Ureter (tissue), 1 donor: ENCODE measurements around the gene EPHB4. TPM values are rescaled to one million over a fixed set of nuclear protein-coding genes. Genes with fewer than 3 reads are reported as not detected.
"Not testable (repeated sequence)": the region's sequence is repeated elsewhere in the genome, so short reads cannot be mapped to it uniquely, and the experiment has no call there.

Experiments
- DNase-seq: peaks from one replicate; pipeline ENCODE4 v3.0.0-alpha.2; 2020; ENCODE audit warnings: low spot score
- total RNA-seq: library from RNA; stranded (reverse); gene quantifications from one replicate; pipeline ENCODE4 v1.2.4, GENCODE V29; 2023
- donor health status: DM: yes; HTN: yes; CAD: no.

Gene EPHB4
- total RNA-seq, 1 donor from 2014 or later, result 58.4 TPM

DNA sequence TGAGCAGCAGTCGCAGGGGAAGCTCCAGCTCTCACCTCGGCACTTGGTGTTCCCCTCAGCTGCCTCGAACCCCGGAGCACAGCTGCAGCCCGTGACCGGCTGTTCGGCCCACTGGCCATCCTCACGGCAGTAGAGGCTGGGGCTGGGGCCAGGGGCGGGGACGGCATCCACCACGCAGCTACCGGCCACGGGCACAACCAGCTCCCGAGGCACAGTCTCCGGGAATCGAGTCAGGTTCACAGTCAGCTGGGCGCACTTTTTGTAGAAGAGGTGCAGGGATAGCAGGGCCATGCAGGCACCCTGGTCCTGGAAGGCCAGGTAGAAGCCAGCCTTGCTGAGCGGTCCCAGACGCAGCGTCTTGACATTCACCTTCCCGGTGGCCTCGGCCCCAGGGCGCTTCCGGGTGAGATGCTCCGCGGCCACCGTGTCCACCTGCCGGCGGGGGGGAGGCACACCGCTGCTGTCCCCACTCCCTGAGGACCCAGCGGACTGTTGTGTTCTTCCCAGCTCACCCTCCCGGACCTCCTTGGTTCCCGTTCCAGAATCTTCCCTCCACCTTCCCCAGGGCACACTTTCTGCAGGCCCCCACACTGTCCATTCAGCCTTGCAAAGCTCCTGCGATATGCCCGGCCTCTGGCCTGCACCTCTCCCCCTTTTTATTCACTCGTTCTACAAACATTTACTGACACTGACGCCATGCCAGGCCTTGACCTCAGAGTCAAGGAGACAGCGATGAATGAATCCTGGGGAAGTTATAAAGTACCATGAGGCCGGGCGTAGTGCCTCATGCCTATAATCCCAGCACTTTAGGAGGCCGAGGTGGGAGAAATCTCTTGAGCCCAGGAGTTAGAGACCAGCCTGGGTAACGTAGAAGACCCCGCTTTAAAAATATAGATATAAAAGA is 4.8 kb downstream of the EPHB4 start:
- DNase-seq, result no peak

DNA sequence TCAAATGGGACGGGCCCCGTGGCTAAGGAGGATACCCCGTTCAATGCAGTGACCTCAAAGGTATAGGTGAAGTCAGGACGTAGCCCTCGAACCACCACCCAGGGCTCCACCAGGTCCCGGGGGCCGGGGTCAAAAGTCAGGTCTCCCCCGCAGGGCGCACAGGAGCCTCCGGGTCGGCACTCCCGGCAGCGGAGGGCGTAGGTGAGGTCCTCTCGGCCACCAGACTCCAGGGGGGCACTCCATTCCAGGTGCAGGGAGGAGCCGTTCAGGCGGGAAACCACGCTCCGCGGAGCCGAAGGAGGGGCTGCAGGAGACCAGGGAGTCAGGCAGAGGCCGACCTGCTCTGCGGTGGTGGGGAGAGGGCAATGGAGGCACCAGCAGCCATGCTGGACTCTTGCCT is 7.7 kb downstream of the EPHB4 start:
- no peak for DNase-seq

DNA sequence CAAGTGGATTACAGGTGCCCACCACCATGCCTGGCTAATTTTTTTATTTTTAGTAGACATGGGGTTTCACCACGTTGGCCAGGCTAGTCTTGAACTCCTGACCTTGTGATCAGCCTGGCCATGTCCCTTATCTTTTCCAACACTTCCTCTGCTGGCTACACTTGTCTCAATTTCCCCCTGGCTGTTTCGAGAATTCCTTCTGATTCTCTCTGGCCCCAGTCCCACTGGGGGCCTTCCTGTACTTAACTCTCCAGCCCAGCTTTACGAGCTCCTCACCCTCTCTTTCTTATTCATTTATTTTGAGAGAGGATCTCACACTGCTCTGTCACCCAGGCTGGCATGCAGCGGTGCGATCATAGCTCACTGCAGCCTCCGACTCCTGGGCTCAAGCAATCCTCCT is 8.5 kb downstream of the EPHB4 start:
- no peak for DNase-seq

DNA sequence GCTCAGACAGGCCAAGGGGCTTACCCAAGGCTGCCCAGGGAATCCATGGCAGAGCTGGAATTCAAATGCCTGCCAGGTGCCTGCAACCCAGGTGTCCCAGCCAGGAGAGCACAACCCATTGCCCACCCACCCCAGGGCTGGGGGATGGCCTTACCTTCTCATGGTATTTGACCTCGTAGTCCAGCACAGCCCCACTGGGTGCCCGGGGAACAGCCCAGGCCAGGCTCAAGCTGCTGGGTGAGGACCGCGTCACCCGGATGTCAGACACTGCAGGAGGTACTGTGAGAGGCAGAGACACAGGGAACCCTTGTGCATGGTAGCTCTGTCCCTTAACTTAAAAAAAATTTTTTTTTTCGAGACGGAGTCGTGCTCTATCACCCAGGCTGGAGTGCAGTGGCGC is 9.0 kb downstream of the EPHB4 start:
- no peak for DNase-seq

DNA sequence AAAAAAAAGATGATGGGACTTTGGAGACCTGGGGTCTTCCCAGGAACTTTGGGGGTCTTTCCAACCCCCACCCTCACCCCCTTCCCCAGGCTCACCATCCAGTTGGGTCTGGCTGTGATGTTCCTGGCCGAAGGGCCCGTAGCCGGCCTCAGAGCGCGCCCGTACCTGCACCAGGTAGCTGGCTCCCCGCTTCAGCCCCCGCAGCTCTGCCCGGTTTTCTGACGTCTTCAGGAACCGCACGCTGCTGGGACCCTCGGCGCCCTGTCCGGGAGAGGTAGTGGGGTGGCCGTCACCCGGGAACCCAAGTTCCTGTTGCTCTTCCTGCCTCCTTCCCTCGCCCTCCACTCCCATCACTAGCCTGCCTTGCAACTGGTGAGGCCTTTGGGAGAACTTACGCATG is 10.2 kb downstream of the EPHB4 start:
- no peak for DNase-seq

DNA sequence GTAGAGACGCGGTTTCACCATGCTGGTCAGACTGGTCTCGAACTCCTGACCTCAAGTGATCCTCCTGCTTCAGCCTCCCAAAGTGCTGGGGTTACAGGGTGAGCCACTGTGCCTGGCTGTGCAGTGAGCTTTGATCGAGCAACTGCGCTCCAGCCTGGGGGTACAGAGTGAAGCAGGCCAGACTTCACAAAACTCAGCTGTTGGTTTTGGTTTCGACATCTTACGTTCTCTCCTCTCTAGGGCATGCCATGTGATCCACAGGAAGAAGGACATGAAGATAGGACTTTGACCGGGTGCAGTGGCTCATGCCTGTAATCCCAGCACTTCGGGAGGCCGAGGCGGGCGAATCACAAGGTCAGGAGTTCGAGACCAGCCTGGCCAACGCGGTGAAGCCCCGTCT is 10.8 kb downstream of the EPHB4 start:
- not testable (repeated sequence) for DNase-seq

DNA sequence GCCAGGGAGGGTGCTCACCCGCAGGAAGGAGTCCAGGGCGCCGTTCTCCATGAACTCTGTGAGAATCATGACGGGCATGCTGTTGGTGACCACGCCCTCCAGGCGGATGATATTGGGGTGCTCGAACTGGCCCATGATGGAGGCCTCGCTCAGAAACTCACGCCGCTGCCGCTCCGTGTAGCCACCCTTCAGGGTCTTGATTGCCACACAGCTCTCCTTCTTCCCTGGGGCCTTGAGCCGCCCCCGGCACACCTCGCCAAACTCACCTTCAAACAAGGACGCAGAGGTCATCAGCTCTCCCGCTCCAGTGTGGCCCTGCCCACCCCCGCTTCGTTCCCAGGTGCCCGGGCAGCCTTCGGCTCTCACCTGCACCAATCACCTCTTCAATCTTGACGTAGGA is 14.6 kb downstream of the EPHB4 start:
- no peak for DNase-seq

DNA sequence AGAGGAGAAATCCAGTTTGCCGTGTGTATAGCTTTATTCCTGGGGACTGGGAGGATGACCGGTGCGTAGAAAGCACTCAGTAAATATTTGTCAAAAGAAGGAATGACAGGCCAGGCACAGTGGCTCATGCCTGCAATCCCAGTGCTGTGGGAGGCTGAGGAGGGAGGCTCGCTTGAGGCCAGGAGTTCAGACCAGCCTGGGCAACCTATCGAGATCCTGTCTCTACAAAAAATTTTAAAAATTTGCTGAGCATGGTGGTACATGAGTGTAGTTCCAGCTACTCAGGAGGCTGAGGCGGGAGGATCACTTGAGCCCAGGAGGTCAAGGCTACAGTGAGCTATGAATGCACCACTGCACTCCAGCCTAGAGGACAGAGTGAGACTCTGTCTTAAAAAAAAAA is 15.8 kb downstream of the EPHB4 start:
- DNase-seq, result no peak

DNA sequence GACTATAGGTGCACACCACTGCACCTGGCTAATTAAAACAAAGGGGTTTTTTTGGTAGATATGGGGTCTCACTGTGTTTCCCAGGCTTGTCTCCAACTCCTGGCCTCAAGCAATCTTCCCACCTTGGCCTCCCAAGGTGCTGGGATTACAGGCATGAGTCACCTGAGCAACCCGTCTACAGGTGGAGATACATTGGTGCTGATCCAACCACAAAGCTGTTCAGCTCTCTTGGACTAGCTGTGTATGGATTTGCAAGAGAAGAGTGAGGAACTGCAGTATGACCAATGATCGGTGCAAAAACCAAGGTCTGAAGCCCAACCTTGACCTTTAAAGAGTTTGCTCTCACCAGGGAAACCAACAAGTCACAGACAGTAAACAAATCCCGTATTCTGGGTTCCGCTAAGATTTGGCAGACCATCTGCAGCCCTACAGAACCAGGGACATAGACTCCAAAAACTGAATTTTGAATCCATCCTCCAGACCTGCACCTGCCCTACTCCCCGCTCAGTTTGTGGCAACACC is 18.9 kb downstream of the EPHB4 start:
- no peak for DNase-seq

DNA sequence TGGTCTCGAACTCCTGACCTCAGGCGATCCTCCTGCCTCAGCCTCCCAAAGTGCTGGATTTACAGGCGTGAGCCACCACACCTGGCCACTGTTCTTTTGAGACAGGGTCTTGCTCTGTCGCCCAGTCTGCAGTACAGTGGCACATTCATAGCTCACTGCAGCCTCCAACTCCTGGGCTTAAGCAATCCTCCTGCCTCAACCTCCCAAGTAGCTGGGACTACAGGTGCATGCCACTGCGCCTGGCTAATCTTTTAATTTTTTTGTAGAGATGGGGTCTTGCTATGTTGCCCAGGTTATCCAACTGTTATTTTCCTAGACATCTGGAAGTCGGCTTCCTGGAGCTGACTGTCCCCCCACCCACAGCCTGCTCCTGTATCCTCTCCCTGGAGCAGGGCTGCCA is 20.4 kb downstream of the EPHB4 start:
- not testable (repeated sequence) for DNase-seq

DNA sequence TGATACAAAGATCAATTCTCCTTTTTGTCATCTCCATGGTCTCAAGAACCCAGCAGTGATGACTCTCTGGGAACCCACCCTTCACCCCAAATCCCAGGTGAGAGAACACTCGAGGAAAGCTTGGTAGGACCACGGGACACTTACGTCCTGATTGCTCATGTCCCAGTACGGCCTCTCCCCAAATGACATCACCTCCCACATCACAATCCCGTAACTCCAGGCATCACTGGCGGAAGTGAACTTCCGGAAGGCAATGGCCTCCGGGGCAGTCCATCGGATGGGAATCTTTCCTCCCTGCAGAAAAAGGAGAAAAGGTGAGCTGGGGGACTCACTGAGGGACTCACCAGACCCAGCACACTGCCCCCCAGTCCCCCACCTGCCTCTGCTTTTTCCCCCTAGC is 21.0 kb downstream of the EPHB4 start:
- DNase-seq, result no peak

DNA sequence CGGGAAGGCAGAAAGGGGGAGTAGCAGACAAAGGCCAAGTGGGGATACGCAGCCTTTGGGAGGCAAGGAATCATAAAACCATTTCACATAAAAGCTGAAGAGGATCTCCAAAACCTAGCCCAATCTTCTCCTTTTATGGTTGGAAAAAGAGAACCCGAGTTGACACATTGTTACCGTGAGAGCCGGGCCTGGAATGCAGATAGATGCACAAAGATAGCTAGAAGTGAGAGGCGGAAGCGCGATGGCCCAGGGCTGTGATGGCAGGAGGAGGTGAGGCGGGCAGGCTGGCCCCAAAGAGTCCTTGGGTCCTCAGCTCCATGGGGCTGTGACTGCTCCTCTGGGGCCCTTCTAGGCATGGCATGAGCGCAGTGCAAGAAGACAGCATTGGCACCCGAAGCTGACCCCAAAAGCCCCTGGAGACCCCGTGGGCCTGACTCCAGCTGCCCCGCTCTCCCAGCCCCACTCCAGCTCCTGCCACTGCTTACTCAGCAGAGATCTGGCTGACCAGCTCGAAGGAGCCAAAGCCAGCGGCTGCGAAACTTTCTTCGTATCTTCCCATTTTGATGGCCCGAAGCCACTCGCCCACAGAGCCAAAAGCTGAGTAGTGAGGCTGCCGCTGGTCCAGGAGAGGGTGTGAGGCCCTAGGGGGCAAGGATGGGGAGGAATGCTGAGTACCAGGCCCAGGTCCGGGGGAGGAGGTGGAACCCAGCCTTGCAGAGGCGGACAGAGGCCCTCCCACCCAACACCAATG is 22.5 kb downstream of the EPHB4 start:
- DNase-seq, result no peak

DNA sequence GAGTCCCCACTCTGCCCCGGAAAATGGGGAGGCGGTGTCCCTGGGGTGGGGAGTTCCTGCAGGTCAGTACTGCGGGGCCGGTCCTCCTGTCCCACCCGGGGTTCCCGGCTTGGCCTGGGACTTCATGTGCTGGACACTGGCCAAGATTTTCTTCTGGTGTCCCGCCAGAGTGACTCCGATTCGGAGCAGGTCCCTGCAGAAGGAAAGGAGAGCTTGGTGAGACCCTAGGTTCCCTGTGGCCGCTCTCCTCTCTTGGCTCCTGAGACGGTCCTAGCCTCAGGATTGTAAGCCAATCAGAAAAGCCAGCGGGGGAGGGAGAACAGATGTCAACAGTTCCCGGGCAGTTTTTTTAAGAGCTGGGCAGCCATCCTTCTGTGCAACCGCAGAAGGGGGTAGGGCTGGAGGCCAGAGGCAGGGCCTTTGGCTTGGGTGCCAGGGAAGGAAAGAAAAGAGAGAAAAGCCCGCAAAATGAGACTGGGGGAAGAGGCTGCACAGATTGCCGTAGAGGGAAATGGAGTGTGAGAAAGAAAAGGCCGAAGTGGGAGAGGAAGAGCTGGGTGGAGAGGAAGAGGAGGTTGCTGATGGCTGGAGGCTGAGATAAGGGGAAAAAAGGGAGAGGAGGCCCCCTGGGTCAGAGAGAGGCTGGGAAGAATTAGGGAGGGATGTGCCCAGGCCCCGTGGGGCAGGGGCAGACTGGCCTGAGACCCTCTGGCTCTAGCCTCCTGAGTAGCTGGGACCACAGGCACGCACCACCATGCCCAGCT is 23.7 kb downstream of the EPHB4 start:
- peak; percentile 93 for DNase-seq

DNA sequence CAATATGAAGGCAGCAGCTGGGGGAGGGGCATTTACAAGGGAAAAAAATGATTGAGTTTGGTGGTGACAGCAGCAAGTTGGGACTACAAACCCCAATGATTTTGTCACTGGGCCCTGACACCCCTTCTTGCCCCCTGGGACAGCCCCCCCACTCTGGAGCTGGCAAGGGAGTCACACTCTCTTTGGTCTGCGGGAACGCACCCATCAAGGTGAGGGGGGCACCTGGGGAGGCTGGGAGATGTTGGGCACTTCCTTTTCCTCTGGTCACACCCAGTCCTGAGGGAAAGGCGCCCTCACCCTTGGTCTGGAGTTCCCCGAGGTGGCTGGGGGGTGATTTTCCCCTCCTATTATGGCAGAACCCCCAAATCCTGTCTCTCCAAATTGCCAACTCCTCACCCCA is 24.4 kb downstream of the EPHB4 start:
- DNase-seq, result no peak

DNA sequence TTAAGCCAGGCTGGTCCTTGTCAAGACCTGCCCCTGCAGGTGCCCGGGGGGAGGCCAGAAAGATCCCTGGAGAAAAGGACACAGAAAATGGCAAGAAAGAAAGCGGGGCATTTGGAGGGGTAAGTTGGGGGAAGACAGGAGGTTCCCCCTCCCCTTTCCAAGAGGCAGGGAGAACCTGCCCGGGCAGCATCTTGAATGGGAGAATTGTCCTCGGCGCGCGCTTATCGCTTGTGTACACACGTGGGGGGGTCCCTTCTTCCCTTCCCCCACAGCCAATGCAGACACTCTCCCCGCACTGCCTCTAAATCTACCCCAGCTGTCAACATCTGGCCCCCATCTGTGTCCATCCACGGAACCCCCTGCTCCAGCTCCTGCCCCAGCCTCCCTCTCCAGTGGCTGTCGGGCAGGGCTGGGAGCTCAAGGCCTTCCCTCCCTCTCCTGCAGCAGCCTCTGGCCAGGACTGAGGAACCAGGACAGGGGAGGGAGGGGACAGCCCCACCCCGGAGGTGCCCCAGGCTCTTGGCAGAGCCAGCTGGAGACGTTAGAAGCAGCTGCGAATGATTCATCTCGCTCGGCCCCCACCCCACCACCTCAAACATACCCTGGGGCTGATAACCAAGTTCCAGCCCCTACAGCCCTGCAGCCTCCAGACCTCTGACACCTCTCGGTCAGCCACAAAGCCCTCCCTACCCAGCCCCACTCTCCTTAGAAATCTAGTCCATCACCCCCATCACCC is 25.3 kb downstream of the EPHB4 start:
- DNase-seq, result peak; percentile 86

DNA sequence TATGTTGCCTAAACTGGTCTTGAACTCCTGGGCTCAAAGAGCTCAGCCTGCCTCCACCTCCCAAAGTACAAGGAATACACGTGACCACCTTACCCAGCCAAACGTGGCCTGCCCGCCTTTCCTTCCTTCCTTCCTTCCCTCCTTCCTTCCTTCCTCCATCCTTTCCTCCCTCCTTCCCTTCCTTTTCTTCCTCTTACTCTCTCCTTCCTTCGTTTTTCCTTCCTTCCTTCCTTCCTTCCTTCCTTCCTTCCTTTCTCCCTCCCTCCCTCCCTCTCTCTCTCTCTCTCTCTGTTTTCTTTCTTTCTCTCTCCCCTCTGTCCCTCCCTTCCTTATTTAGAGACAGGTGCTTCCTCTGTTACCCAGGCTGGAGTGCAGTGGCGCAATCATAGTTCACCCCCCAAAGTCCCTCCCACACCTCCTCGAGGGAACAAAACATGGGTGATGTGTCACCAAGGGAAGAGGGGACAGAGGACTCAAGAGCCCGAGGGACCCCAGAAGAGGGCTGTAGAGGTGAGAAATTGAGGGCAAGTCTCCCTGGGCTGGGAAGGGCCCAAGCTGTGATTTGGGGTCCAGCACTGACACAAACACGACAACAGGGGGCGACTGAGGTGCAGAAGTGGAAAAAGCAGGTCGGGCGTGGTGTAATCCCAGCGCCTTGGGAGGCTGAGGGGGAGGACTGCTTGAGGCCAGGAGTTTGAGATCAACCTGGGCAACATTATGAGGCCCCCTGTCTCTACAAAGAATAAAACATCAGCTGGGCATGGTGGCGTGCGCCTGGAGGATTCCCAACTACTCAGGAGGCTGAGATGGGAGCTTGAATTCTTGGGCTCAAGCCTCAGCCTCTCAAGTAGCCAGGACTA is 28.1 kb downstream of the EPHB4 start:
- DNase-seq, result peak; percentile 74

DNA sequence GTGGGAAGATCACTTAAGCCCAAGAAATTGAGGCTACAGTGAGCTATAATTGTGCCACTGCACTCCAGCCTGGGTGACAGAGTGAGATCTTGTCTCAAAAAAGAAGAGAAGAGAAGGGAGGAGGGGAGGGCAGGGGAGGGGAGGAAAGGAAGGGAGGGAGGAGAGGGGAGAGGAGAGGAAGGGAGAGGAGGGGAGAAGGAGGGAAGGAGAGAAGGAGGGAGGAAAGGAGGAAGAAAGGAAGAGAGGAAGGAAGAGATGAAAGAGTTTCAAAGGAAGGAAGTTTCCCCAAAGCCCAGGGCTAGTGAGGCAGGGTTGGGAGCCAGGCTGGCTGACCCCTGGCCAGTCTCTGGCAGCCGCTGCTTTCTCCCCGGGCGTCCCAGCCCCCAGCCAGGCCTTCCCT is 32.6 kb downstream of the EPHB4 start:
- no peak for DNase-seq

DNA sequence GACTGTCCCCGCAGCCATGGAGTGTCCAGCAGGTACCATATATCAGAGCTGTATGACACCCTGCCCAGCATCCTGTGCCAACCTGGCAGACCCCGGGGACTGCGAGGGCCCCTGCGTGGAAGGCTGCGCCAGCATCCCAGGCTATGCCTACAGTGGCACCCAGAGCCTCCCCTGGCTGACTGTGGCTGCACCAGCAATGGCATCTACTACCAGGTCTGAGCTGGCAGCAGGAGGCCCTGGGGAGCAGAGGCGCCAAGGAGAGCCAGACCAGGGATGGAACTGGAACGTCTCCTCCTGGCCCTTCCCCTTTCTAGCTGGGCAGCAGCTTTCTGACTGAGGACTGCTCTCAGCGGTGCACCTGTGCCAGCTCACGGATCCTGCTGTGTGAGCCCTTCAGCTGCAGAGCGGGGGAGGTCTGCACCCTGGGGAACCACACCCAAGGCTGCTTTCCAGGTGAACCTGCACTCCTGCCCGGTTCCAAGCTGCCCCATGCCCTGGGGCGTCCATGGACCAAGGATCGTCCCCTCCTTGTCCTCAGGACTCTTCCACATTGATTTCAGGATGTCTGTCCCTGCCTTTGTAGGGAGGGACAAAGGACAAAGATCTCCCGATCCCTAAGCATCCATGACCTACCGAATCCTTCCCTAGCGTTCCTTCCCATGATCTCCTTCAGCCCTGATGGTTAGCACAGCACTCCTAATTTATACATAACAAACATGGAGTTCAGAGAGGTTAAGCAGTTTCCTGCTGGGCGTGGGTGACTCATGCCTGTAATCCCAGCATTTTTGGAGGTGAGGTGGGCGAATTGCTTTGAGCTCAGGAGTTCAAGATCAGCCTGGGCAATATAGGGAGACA is 33.3 kb downstream of the EPHB4 start:
- no peak for DNase-seq

DNA sequence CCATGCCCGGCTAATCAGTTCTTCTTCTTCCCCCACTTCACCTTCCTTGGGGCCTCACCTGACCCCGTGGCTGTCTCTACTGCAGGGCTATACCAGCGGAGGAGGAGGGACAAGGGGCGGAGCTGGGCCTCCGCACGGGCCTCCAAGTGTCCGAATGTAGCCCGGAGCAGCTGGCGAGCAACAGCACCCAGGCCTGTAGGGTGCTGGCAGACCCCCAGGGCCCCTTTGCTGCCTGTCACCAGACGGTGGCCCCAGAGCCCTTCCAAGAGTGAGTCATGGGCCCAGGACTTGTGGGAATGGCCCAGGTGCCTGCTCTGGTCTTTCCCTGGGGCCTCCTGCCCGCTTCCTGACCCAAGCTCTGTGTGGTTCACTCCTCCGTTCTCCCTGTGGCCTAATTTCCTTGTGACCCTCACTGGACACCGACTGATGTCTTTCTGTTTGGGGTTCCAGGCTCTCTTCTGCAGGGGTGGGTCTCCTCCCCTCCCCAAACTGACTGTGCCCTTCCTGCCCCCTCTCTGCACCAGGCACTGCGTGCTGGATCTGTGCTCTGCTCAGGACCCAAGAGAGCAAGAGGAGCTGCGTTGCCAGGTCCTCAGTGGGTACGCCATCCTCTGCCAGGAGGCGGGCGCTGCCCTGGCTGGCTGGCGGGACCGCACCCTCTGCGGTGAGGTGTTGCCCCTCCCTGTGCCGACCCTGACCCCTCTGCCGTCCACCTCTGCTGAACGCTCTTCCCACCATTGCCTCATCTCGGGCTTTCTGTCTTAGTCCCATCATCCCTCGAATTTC is 35.2 kb downstream of the EPHB4 start:
- DNase-seq, result no peak
